Astrocyte (in vitro differentiated cells and primary cell): ENCODE results near the gene SARS1. TPM values are rescaled to one million over a fixed set of nuclear protein-coding genes. Genes with fewer than 3 reads are reported as not detected.

Experiments used
- DNase-seq: peaks from one replicate; pipeline ENCODE4 v3.0.0-alpha.2; 2010; ENCODE audit warnings: low read depth
- FAIRE-seq: peaks from 2 replicates; lab custom pipeline; 2011; peaks lifted over from hg19 to GRCh38; lab: Jason Lieb, UNC
- H2AFZ ChIP-seq: 2 replicates; pipeline ENCODE4 v1.6.0; 2012; ENCODE audit warnings: low read depth, low read length, inconsistent platforms
- H3K27ac ChIP-seq: 2 replicates; pipeline ENCODE4 v1.5.1; 2011; ENCODE audit warnings: low read depth, low read length, inconsistent platforms
- H3K27me3 ChIP-seq: 2 replicates; pipeline ENCODE4 v1.6.0; 2011; ENCODE audit warnings: low read length, inconsistent platforms; ENCODE audit not compliant: insufficient read depth
- H3K36me3 ChIP-seq: 2 replicates; pipeline ENCODE4 v1.5.1; 2011; ENCODE audit warnings: low read length, inconsistent platforms; ENCODE audit not compliant: insufficient read depth
- H3K4me1 ChIP-seq: 2 replicates; pipeline ENCODE4 v1.5.1; 2011; ENCODE audit warnings: low read length, inconsistent platforms; ENCODE audit not compliant: insufficient read depth
- H3K4me2 ChIP-seq: 2 replicates; pipeline ENCODE4 v1.6.0; 2012; ENCODE audit warnings: low read length, inconsistent platforms
- H3K4me3 ChIP-seq: 2 replicates; pipeline ENCODE4 v1.5.1; 2011; ENCODE audit warnings: low read depth, mild to moderate bottlenecking, low read length, inconsistent platforms; ENCODE audit not compliant: insufficient read depth
- H3K79me2 ChIP-seq: 2 replicates; pipeline ENCODE4 v1.6.0; 2012; ENCODE audit warnings: mild to moderate bottlenecking, low read length, inconsistent platforms; ENCODE audit not compliant: insufficient read depth
- H3K9ac ChIP-seq: 2 replicates; pipeline ENCODE4 v1.6.0; 2012; ENCODE audit warnings: mild to moderate bottlenecking, low read length, inconsistent platforms
- H3K9me3 ChIP-seq: 2 replicates; pipeline ENCODE4 v1.5.1; 2012; ENCODE audit warnings: low read depth, mild to moderate bottlenecking, low read length, inconsistent platforms; ENCODE audit not compliant: insufficient read depth
- H4K20me1 ChIP-seq: 2 replicates; pipeline ENCODE4 v1.6.0; 2012; ENCODE audit warnings: low read length, inconsistent platforms; ENCODE audit not compliant: insufficient read depth
- H3K27ac Mint-ChIP-seq: one replicate; pipeline ENCODE4 v1.8.0; 2021; ENCODE audit warnings: mild to moderate bottlenecking, mixed read lengths; ENCODE audit not compliant: unreplicated experiment
- H3K27me3 Mint-ChIP-seq: one replicate; pipeline ENCODE4 v1.8.0; 2021; ENCODE audit warnings: low read depth, mixed read lengths; ENCODE audit not compliant: unreplicated experiment
- H3K36me3 Mint-ChIP-seq: one replicate; pipeline ENCODE4 v1.8.0; 2021; ENCODE audit warnings: low read depth, mixed read lengths; ENCODE audit not compliant: unreplicated experiment
- H3K4me1 Mint-ChIP-seq: one replicate; pipeline ENCODE4 v1.8.0; 2021; ENCODE audit warnings: low read depth, mixed read lengths; ENCODE audit not compliant: unreplicated experiment
- H3K4me3 Mint-ChIP-seq: one replicate; pipeline ENCODE4 v1.8.0; 2021; ENCODE audit warnings: mild to moderate bottlenecking, moderate library complexity, mixed read lengths; ENCODE audit not compliant: unreplicated experiment
- H3K9me3 Mint-ChIP-seq: one replicate; pipeline ENCODE4 v1.8.0; 2021; ENCODE audit warnings: mild to moderate bottlenecking, mixed read lengths; ENCODE audit not compliant: unreplicated experiment
- CTCF ChIP-seq: IDR thresholded peaks from 2 replicates; pipeline ENCODE4 v1.5.1; 2011; ENCODE audit warnings: low read depth, mild to moderate bottlenecking, inconsistent platforms, low read length, moderate library complexity; ENCODE audit not compliant: insufficient read depth
- EZH2 ChIP-seq: IDR thresholded peaks from 2 replicates; pipeline ENCODE4 v1.6.1; 2012; ENCODE audit warnings: mild to moderate bottlenecking, low read length, inconsistent platforms; ENCODE audit not compliant: insufficient read depth
- total RNA-seq: library from RNA; stranded (reverse); gene quantifications from 2 replicates; pipeline ENCODE4 v1.2.1, GENCODE V29; 2021

SARS1 gene
- total RNA-seq, 1 donor from 2014 or later: 355 TPM

- FAIRE-seq (no peak), DNase-seq (no peak)
- peaks cover 22% of the 10 kb centered on the region for H3K4me1 Mint-ChIP-seq
- H3K9me3 Mint-ChIP-seq: no peaks in the 10 kb centered on the region
- Histone ChIP-seq H3K79me2 (peaks cover 29% of the 10 kb centered on the region), H3K9me3 (no peaks in the 10 kb centered on the region), H3K4me3 (no peak overlapping the region), H3K27me3 (no peaks in the 10 kb centered on the region), H2AFZ (no peak overlapping the region), H3K9ac (no peak overlapping the region), H3K36me3 (peaks cover 64% of the 10 kb centered on the region), H4K20me1 (peaks cover 58% of the 10 kb centered on the region), H3K4me1 (peaks cover 15% of the 10 kb centered on the region), H3K4me2 (no peak overlapping the region), H3K27ac (no peak overlapping the region)
- TF ChIP-seq EZH2: no peak
- TF ChIP-seq CTCF: no peak
- H3K27me3 Mint-ChIP-seq: no peaks in the 10 kb centered on the region
- H3K4me3 Mint-ChIP-seq: no peak overlapping the region
- peaks cover 31% of the 10 kb centered on the region for H3K36me3 Mint-ChIP-seq
- H3K27ac Mint-ChIP-seq: no peak overlapping the region
Observed at GRCh38 chr1:109231066-109231465, 17.3 kb downstream of the SARS1 start.

- no peak for TF ChIP-seq EZH2
- no peak for TF ChIP-seq CTCF
- Mint-ChIP-seq H3K4me3 (no peak overlapping the region), H3K9me3 (no peaks in the 10 kb centered on the region), H3K4me1 (peaks cover 4% of the 10 kb centered on the region), H3K27ac (no peak overlapping the region), H3K36me3 (peaks cover 34% of the 10 kb centered on the region), H3K27me3 (no peaks in the 10 kb centered on the region)
- Histone ChIP-seq H2AFZ (no peak overlapping the region), H3K4me1 (peaks cover 8% of the 10 kb centered on the region), H3K27ac (no peak overlapping the region), H3K79me2 (peaks cover under 1% of the 10 kb centered on the region), H3K4me3 (no peak overlapping the region), H3K36me3 (peaks cover 74% of the 10 kb centered on the region), H3K9ac (no peak overlapping the region), H3K27me3 (no peaks in the 10 kb centered on the region), H3K4me2 (no peak overlapping the region), H4K20me1 (peaks cover 30% of the 10 kb centered on the region), H3K9me3 (no peaks in the 10 kb centered on the region)
- FAIRE-seq (no peak), DNase-seq (no peak)
Observed at GRCh38 chr1:109235137-109235536, 21.4 kb downstream of the SARS1 start.

GRCh38 chr1:109237512-109237911, 23.8 kb downstream of the SARS1 start:
- peaks cover 55% of the 10 kb centered on the region for H3K36me3 ChIP-seq
- H3K4me3 Mint-ChIP-seq: no peak overlapping the region
- DNase-seq (no peak), FAIRE-seq (no peak)
- H3K36me3 Mint-ChIP-seq: peaks cover 25% of the 10 kb centered on the region
- H3K4me1 Mint-ChIP-seq: peaks cover 14% of the 10 kb centered on the region
- H3K27ac Mint-ChIP-seq: no peak overlapping the region
- H3K4me2 ChIP-seq: no peak overlapping the region
- no peak overlapping the region for H3K27ac ChIP-seq
- TF ChIP-seq CTCF: no peak
- TF ChIP-seq EZH2: no peak
- no peaks in the 10 kb centered on the region for H3K27me3 Mint-ChIP-seq
- no peak overlapping the region for H2AFZ ChIP-seq
- H4K20me1 ChIP-seq: peaks cover 28% of the 10 kb centered on the region
- H3K27me3 ChIP-seq: no peaks in the 10 kb centered on the region
- H3K9me3 ChIP-seq: no peaks in the 10 kb centered on the region
- no peaks in the 10 kb centered on the region for H3K79me2 ChIP-seq
- H3K4me3 ChIP-seq: no peak overlapping the region
- H3K9ac ChIP-seq: no peak overlapping the region
- no peaks in the 10 kb centered on the region for H3K9me3 Mint-ChIP-seq
- H3K4me1 ChIP-seq: peaks cover 19% of the 10 kb centered on the region
